ENCODE results near the gene NEGR1. TPM values are rescaled to one million over a fixed set of nuclear protein-coding genes. Genes with fewer than 3 reads are reported as not detected.

NEGR1 gene
- total and polyA plus RNA-seq, 7 donors, result 0.69 to 69.2 (median 42.5) TPM

GRCh38 chr1:71986160-71986559, 296.2 kb downstream of the NEGR1 start:
- Histone ChIP-seq H3K9me3 (no peaks in the 10 kb centered on the region), H3K36me3 (no peaks in the 10 kb centered on the region)

GRCh38 chr1:71980556-71980955, 301.8 kb downstream of the NEGR1 start:
- intact Hi-C loops (cut with DNase I), result no loop called here
- WGBS, 2 donors, result 71 to 83% methylated on average over 1 of the region's 1 CpG
- TF ChIP-seq POLR2AphosphoS5 (IDR thresholded peaks at IDR 0.05), result no peak
- TF ChIP-seq POLR2A (IDR thresholded peaks at IDR 0.05), result no peak
- TF ChIP-seq, protein P1, sequence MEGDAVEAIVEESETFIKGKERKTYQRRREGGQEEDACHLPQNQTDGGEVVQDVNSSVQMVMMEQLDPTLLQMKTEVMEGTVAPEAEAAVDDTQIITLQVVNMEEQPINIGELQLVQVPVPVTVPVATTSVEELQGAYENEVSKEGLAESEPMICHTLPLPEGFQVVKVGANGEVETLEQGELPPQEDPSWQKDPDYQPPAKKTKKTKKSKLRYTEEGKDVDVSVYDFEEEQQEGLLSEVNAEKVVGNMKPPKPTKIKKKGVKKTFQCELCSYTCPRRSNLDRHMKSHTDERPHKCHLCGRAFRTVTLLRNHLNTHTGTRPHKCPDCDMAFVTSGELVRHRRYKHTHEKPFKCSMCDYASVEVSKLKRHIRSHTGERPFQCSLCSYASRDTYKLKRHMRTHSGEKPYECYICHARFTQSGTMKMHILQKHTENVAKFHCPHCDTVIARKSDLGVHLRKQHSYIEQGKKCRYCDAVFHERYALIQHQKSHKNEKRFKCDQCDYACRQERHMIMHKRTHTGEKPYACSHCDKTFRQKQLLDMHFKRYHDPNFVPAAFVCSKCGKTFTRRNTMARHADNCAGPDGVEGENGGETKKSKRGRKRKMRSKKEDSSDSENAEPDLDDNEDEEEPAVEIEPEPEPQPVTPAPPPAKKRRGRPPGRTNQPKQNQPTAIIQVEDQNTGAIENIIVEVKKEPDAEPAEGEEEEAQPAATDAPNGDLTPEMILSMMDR (IDR thresholded peaks at IDR 0.05), result no peak
- TF ChIP-seq EP300 (IDR thresholded peaks at IDR 0.05), result no peak
- DNase-seq, result no peak
- H3K4me3 ChIP-seq, result no peak overlapping the region
- H3K36me3 ChIP-seq, result no peaks in the 10 kb centered on the region
- H3K4me1 ChIP-seq, result no peaks in the 10 kb centered on the region
- H3K9me3 ChIP-seq, result no peaks in the 10 kb centered on the region
- no peaks in the 10 kb centered on the region for H3K27me3 ChIP-seq
- no peak overlapping the region for H3K27ac ChIP-seq

More at GRCh38 chr1:71986160-71986559, 296.2 kb downstream of the NEGR1 start:
- no peak for DNase-seq
- no peak overlapping the region for H3K4me3 ChIP-seq
- no peaks in the 10 kb centered on the region for H3K27me3 ChIP-seq
- H3K27ac ChIP-seq, result no peak overlapping the region
- intact Hi-C loops (cut with DNase I), result no loop called here
- peaks cover 0 to 15% (median 10%) of the 10 kb centered on the region in 4 donors for H3K4me1 ChIP-seq
- WGBS, 2 donors, result 37 to 61% methylated on average over 3 of the region's 3 CpGs
- TF ChIP-seq EP300 (IDR thresholded peaks at IDR 0.05) (no peak), POLR2A (IDR thresholded peaks at IDR 0.05) (no peak), POLR2AphosphoS5 (IDR thresholded peaks at IDR 0.05) (no peak)
- TF ChIP-seq, protein P1 (IDR thresholded peaks at IDR 0.05), result no peak

- intact Hi-C loops (cut with DNase I), result no loop called here
- Histone ChIP-seq H3K27me3 (no peaks in the 10 kb centered on the region), H3K36me3 (no peaks in the 10 kb centered on the region), H3K27ac (no peak overlapping the region), H3K4me3 (no peak overlapping the region), H3K9me3 (no peaks in the 10 kb centered on the region), H3K4me1 (no peaks in the 10 kb centered on the region)
- DNase-seq, result no peak
- WGBS, 2 donors, result 73 to 94% methylated on average over 1 of the region's 1 CpG
- no peak for TF ChIP-seq POLR2AphosphoS5 (IDR thresholded peaks at IDR 0.05)
- TF ChIP-seq EP300 (IDR thresholded peaks at IDR 0.05), result no peak
- TF ChIP-seq POLR2A (IDR thresholded peaks at IDR 0.05), result no peak
- TF ChIP-seq, protein P1 (IDR thresholded peaks at IDR 0.05), result no peak
These were observed 302.5 kb downstream of the NEGR1 start for GRCh38 chr1:71979882-71980281.

DNA sequence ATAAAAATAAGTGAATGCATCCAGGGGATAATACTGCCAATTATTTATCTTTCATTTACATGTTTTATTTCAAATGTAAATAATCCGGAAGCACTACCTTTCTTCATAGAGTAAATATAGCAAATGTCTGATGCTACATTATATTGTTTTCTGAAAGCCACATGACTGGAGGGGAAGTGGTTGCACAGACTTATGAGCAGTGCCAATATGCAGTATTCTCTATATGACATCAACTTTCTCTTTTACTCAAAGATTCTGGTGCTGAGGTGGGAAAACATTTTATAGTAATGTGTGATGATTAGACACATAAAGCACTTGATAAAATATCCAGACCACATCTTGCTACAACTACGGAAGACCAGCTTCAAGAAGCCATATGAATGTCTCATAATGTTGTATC, 314.7 kb downstream of the NEGR1 start:
- Histone ChIP-seq H3K27ac (no peak overlapping the region), H3K4me1 (no peaks in the 10 kb centered on the region), H3K27me3 (no peaks in the 10 kb centered on the region), H3K4me3 (no peak overlapping the region), H3K9me3 (no peaks in the 10 kb centered on the region), H3K36me3 (no peaks in the 10 kb centered on the region)
- no peak for DNase-seq
- TF ChIP-seq EP300 (IDR thresholded peaks at IDR 0.05) (no peak), POLR2A (IDR thresholded peaks at IDR 0.05) (no peak), POLR2AphosphoS5 (IDR thresholded peaks at IDR 0.05) (no peak)
- TF ChIP-seq, protein P1 (IDR thresholded peaks at IDR 0.05), result no peak
- intact Hi-C loops (cut with DNase I), result no loop called here
- 51 to 58% methylated on average over 2 of the region's 2 CpGs for WGBS, 2 donors

DNA sequence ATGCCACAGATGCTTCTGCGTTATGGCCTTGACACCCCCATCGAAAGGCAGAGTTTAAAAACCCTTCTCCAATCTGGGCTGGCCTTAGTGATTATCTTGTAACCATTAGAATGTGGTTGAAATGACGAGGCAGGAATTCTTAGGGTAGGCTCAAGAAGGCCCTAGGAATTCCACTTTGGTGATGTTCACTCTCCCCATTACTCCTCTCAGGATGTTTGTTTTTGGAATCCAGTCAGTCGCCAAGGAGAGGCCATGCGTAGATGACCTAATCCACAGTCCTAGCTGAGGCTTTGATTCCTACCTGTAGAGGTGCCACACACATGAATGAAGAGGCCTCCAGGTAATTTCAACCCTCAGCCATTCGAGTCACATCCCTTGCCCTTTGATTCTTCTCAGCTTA, 318.2 kb downstream of the NEGR1 start:
- TF ChIP-seq POLR2AphosphoS5 (IDR thresholded peaks at IDR 0.05), result no peak
- no peak for TF ChIP-seq POLR2A (IDR thresholded peaks at IDR 0.05)
- no peak for TF ChIP-seq EP300 (IDR thresholded peaks at IDR 0.05)
- TF ChIP-seq, protein P1 (IDR thresholded peaks at IDR 0.05), result no peak
- WGBS, 2 donors, result 87 to 90% methylated on average over 6 of the region's 6 CpGs

More for the DNA sequence above, 318.2 kb downstream of the NEGR1 start:
- H3K4me1 ChIP-seq, result no peaks in the 10 kb centered on the region
- H3K27me3 ChIP-seq, result no peaks in the 10 kb centered on the region
- no peak overlapping the region for H3K4me3 ChIP-seq
- intact Hi-C loops (cut with DNase I), result no loop called here
- H3K36me3 ChIP-seq, result no peaks in the 10 kb centered on the region
- DNase-seq, result no peak
- H3K9me3 ChIP-seq, result no peaks in the 10 kb centered on the region
- no peak overlapping the region for H3K27ac ChIP-seq
